Activated T-helper 2 cell treated with anti-CD3 and anti-CD28 coated beads, Interferon-gamma antibody, Interleukin-2, Interleukin-4, amounts not matched to agents 10 μg/mL and 5 μg/mL and 100 μg/mL, durations not matched to agents 14 hours and 24 hours and 36 hours (primary cell): ENCODE data around the gene OR2T10. TPM values are rescaled to one million over a fixed set of nuclear protein-coding genes. Genes with fewer than 3 reads are reported as not detected.
A peak's percentile ranks its signal among the peaks of the same experiment; 100 is the strongest.

ENCODE experiments used
- DNase-seq: peaks from one replicate; pipeline ENCODE4 v3.0.0; 2021; ENCODE audit warnings: low spot score
- H3K27ac Mint-ChIP-seq: one replicate; pipeline ENCODE4 v1.8.0; 2021; ENCODE audit warnings: mixed read lengths
- H3K27me3 Mint-ChIP-seq: one replicate; pipeline ENCODE4 v1.8.0; 2021; ENCODE audit warnings: low read depth, mixed read lengths
- H3K36me3 Mint-ChIP-seq: one replicate; pipeline ENCODE4 v1.8.0; 2021; ENCODE audit warnings: low read depth, mixed read lengths
- H3K4me1 Mint-ChIP-seq: one replicate; pipeline ENCODE4 v1.8.0; 2021; ENCODE audit warnings: low read depth, mixed read lengths
- H3K4me3 Mint-ChIP-seq: one replicate; pipeline ENCODE4 v1.8.0; 2021; ENCODE audit warnings: low read depth, mild to moderate bottlenecking, moderate library complexity, mixed read lengths
- H3K9me3 Mint-ChIP-seq: one replicate; pipeline ENCODE4 v1.8.0; 2021; ENCODE audit warnings: mixed read lengths
- intact Hi-C: fragments of 100-400 bp; cut with micrococcal nuclease; formaldehyde crosslinking; loops from one replicate; pipeline ENCODE4 v1.15.1; 2023
- total RNA-seq: library from RNA; stranded (reverse); gene quantifications from 2 replicates; pipeline ENCODE4 v1.2.3, GENCODE V29; 2022

The OR2T10 gene
- total RNA-seq, 1 donor from 2014 or later: not detected

DNA sequence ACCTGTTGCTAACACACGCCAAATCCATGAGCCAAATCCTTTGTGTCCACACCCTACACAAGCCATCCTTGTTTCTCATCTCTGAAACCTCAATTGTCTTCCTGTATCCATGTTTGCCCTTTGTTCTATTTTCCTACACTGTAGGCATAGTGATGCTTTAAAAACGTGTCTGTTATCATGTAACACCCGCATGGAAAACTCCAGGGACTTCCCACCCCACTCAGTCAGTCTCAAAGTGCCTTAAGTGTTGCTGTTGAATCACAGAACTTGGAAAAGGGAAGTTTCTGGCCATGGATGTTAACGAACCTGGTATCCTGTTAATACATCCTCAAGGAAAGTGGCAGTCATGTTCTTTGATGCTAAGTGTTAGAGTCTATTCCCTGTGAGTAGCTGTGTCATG lies 27.7 kb upstream of the OR2T10 start:
- Mint-ChIP-seq H3K36me3 (no peaks in the 10 kb centered on the region), H3K9me3 (no peaks in the 10 kb centered on the region), H3K27me3 (no peaks in the 10 kb centered on the region), H3K27ac (no peak overlapping the region), H3K4me1 (no peaks in the 10 kb centered on the region), H3K4me3 (no peak overlapping the region)
- no peak for DNase-seq
- intact Hi-C loops: no loop called here

- intact Hi-C loops: loop anchor here (1.0 to 5.0 kb wide), 2 partner anchors 65 to 185 kb away; no protein-coding TSS in a partner anchor
- peaks cover 9% of the 10 kb centered on the region for H3K4me1 Mint-ChIP-seq
- no peaks in the 10 kb centered on the region for H3K27me3 Mint-ChIP-seq
- H3K9me3 Mint-ChIP-seq: no peaks in the 10 kb centered on the region
- no peak overlapping the region for H3K4me3 Mint-ChIP-seq
- no peak for DNase-seq
- no peak overlapping the region for H3K27ac Mint-ChIP-seq
- no peaks in the 10 kb centered on the region for H3K36me3 Mint-ChIP-seq
These were observed 25.1 kb upstream of the OR2T10 start for GRCh38 chr1:248622570-248623001.

- intact Hi-C loops: loop anchor here (1.0 to 5.0 kb wide), 2 partner anchors 66 to 186 kb away; no protein-coding TSS in a partner anchor
- Mint-ChIP-seq H3K27ac (no peak overlapping the region), H3K9me3 (no peaks in the 10 kb centered on the region), H3K4me3 (no peak overlapping the region), H3K4me1 (peaks cover 9% of the 10 kb centered on the region), H3K36me3 (no peaks in the 10 kb centered on the region), H3K27me3 (no peaks in the 10 kb centered on the region)
- no peak for DNase-seq
These were observed 24.3 kb upstream of the OR2T10 start for GRCh38 chr1:248621770-248622169.

DNA sequence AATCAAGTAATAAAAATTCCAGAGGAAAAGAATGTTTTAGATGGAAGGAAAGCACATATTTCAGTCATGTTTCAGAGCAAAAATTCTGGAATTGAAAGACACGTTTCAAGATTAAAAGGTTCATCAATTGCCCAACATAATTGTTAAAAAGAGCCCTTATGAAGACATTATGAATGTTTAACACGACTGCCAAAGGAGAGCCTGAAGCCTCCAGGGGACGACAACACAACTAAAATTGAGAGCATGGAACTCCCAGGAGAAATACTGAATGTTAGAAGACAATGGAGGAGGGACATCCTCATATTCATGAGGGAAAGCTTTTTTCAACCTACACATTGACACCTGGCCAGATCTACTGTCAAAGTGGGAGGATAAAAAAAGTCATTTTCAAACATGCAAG lies 21.4 kb upstream of the OR2T10 start:
- Mint-ChIP-seq H3K27ac (peak overlapping the region; percentile 26), H3K36me3 (no peaks in the 10 kb centered on the region), H3K4me1 (peaks cover 24% of the 10 kb centered on the region), H3K27me3 (no peaks in the 10 kb centered on the region), H3K4me3 (no peak overlapping the region), H3K9me3 (no peaks in the 10 kb centered on the region)
- DNase-seq: no peak
- intact Hi-C loops: no loop called here

GRCh38 chr1:248618119-248618518 lies 20.6 kb upstream of the OR2T10 start:
- intact Hi-C loops: no loop called here
- no peak overlapping the region for H3K4me3 Mint-ChIP-seq
- H3K27ac Mint-ChIP-seq: no peak overlapping the region
- no peaks in the 10 kb centered on the region for H3K9me3 Mint-ChIP-seq
- DNase-seq: no peak
- no peaks in the 10 kb centered on the region for H3K36me3 Mint-ChIP-seq
- H3K27me3 Mint-ChIP-seq: no peaks in the 10 kb centered on the region
- H3K4me1 Mint-ChIP-seq: peaks cover 30% of the 10 kb centered on the region

- Mint-ChIP-seq H3K4me3 (no peak overlapping the region), H3K27ac (peak overlapping the region; percentile 82)
- intact Hi-C loops: loop anchor here (1.0 kb wide), 2 partner anchors 209 to 215 kb away; no protein-coding TSS in a partner anchor
These were observed 16.2 kb upstream of the OR2T10 start for GRCh38 chr1:248613742-248614141.

DNA sequence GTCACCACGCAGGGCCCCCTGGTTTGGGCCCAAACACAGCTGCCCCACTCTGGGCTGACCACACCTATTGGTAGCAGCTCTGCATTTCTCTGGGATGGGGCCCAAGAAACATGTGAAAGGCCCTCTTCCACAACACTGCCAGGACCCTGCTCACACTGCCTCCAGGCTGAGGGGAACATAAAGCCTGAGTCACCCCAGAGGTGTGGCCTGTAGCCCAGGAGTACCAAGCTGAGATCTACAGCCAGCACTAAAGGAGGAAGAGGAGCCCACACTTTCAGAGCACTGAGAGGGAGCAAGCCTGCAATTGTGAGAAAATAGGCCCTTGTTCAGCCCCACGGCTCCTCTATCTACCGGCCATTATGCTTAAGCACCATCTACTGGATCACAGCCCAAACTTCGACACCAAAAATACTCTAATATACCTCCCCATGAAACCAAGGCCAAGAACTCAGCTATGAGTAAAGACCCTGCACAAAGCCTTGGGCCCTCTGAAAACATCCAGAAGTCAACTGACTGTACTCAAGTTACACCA lies 14.4 kb upstream of the OR2T10 start:
- no peak for DNase-seq
- no peaks in the 10 kb centered on the region for H3K9me3 Mint-ChIP-seq
- intact Hi-C loops: no loop called here
- H3K27me3 Mint-ChIP-seq: no peaks in the 10 kb centered on the region
- peak overlapping the region; percentile 48 for H3K27ac Mint-ChIP-seq
- no peaks in the 10 kb centered on the region for H3K36me3 Mint-ChIP-seq
- no peak overlapping the region for H3K4me3 Mint-ChIP-seq
- H3K4me1 Mint-ChIP-seq: peaks cover 31% of the 10 kb centered on the region

More at GRCh38 chr1:248613742-248614141, 16.2 kb upstream of the OR2T10 start:
- DNase-seq: no peak
- Mint-ChIP-seq H3K4me1 (peaks cover 36% of the 10 kb centered on the region), H3K27me3 (no peaks in the 10 kb centered on the region), H3K9me3 (no peaks in the 10 kb centered on the region), H3K36me3 (no peaks in the 10 kb centered on the region)

GRCh38 chr1:248610301-248610700 lies 12.8 kb upstream of the OR2T10 start:
- H3K27ac Mint-ChIP-seq: peak overlapping the region; percentile 42
- no peaks in the 10 kb centered on the region for H3K27me3 Mint-ChIP-seq
- H3K9me3 Mint-ChIP-seq: no peaks in the 10 kb centered on the region
- H3K4me3 Mint-ChIP-seq: no peak overlapping the region
- intact Hi-C loops: no loop called here
- no peaks in the 10 kb centered on the region for H3K36me3 Mint-ChIP-seq
- peaks cover 26% of the 10 kb centered on the region for H3K4me1 Mint-ChIP-seq
- DNase-seq: no peak

DNA sequence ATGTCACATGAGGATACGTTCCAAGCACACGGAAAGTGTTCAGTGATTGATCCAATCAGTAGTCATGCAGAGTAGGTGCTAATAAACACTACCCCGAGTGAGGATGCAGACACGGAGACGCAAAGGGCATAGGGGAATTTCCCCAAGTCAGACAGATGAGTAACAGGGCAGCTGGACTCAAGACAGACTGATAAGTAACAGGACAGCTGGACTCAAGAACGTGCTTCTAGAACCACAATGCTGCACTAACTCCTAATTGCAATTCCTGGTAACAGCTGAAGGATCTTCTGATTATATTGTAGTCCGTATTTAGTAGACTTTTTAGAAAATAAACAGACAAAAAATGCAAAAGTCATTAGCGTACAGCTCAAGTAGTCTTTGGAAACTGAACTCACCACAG lies 1.9 kb upstream of the OR2T10 start:
- no peak for DNase-seq
- Mint-ChIP-seq H3K9me3 (no peaks in the 10 kb centered on the region), H3K4me1 (peaks cover 9% of the 10 kb centered on the region), H3K27ac (no peak overlapping the region), H3K36me3 (no peaks in the 10 kb centered on the region), H3K27me3 (no peaks in the 10 kb centered on the region), H3K4me3 (no peak overlapping the region)
- intact Hi-C loops: no loop called here

- Mint-ChIP-seq H3K4me1 (peaks cover 9% of the 10 kb centered on the region), H3K36me3 (no peaks in the 10 kb centered on the region)
- intact Hi-C loops: no loop called here
These were observed 885 bp downstream of the OR2T10 start for GRCh38 chr1:248596615-248597014.

DNA sequence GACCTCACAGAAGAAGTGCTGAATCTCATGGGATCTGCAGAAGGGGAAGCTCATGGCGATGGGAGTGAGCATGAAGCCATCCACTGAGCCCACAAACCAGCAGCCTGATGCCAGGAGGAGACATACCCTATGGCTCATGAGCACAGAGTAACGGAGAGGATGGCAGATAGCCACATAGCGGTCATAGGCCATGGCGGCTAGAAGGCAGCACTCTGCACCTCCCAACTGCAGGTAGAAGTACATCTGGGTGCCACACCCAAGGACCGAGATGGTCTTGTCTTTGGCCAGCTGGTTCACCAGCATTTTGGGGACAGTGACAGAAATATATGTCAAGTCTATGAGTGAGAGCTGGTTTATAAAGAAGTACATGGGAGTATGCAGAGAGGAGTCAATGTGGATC lies 4.3 kb downstream of the OR2T10 start:
- no peak overlapping the region for H3K27ac Mint-ChIP-seq
- no peaks in the 10 kb centered on the region for H3K9me3 Mint-ChIP-seq
- H3K36me3 Mint-ChIP-seq: no peaks in the 10 kb centered on the region
- intact Hi-C loops: no loop called here
- H3K27me3 Mint-ChIP-seq: no peaks in the 10 kb centered on the region
- peaks cover 9% of the 10 kb centered on the region for H3K4me1 Mint-ChIP-seq
- no peak overlapping the region for H3K4me3 Mint-ChIP-seq
- no peak for DNase-seq

More at GRCh38 chr1:248596615-248597014, 885 bp downstream of the OR2T10 start:
- no peaks in the 10 kb centered on the region for H3K27me3 Mint-ChIP-seq
- DNase-seq: no peak
- H3K27ac Mint-ChIP-seq: peak overlapping the region; percentile 12
- no peaks in the 10 kb centered on the region for H3K9me3 Mint-ChIP-seq
- H3K4me3 Mint-ChIP-seq: no peak overlapping the region

DNA sequence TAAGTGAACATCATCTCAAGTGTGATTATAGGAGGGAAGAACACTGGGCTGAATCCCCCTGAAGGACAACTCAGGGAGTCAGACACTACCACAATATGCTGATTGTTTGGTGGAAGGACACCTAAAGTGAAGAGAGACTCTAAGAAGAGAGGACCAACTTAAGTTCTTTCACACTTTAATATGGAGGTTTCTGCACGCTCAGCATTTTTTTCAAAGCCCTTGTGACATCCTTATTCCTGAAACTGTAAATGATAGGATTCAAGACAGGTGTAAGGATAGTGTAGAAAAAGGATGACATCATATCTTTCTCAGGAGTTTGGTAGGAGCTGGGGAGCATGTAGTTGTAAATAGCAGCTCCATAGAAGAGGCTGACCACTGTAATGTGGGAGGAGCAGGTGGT lies 4.8 kb downstream of the OR2T10 start:
- Mint-ChIP-seq H3K9me3 (no peaks in the 10 kb centered on the region), H3K27me3 (no peaks in the 10 kb centered on the region), H3K36me3 (no peaks in the 10 kb centered on the region), H3K27ac (no peak overlapping the region), H3K4me3 (no peak overlapping the region), H3K4me1 (peaks cover 9% of the 10 kb centered on the region)
- DNase-seq: no peak
- intact Hi-C loops: no loop called here

GRCh38 chr1:248590055-248590454 lies 7.4 kb downstream of the OR2T10 start:
- Mint-ChIP-seq H3K36me3 (no peaks in the 10 kb centered on the region), H3K9me3 (no peaks in the 10 kb centered on the region), H3K4me3 (no peak overlapping the region), H3K27me3 (no peaks in the 10 kb centered on the region), H3K4me1 (peaks cover 9% of the 10 kb centered on the region), H3K27ac (no peak overlapping the region)
- intact Hi-C loops: no loop called here
- no peak for DNase-seq

- no peak overlapping the region for H3K27ac Mint-ChIP-seq
- no peak overlapping the region for H3K4me3 Mint-ChIP-seq
- no peak for DNase-seq
- H3K4me1 Mint-ChIP-seq: peaks cover 12% of the 10 kb centered on the region
- no peaks in the 10 kb centered on the region for H3K9me3 Mint-ChIP-seq
- no peaks in the 10 kb centered on the region for H3K36me3 Mint-ChIP-seq
- intact Hi-C loops: no loop called here
- no peaks in the 10 kb centered on the region for H3K27me3 Mint-ChIP-seq
These were observed 8.2 kb downstream of the OR2T10 start for GRCh38 chr1:248589334-248589733.
